H1 (cell line): ENCODE results near the gene CMC4. TPM values are rescaled to one million over a fixed set of nuclear protein-coding genes. Genes with fewer than 3 reads are reported as not detected.
A peak's percentile ranks its signal among the peaks of the same experiment; 100 is the strongest.

Experiments used
- CTCF ChIA-PET: fragments of 300-600 bp; sonication (Branson Sonifier 250); formaldehyde crosslinking; loops from one replicate; lab custom pipeline; 2021; ENCODE audit not compliant: partially characterized antibody; lab: Charles Lee
- POLR2A ChIA-PET: fragments of 300-600 bp; sonication (Branson Sonifier 250); formaldehyde crosslinking; loops from one replicate; lab custom pipeline; 2021; ENCODE audit warnings: inconsistent platforms; ENCODE audit not compliant: partially characterized antibody; lab: Charles Lee
- DNase-seq, 2 experiments: peaks; one replicate each; pipeline versions ENCODE4 v3.0.0 to v3.0.0-alpha.2; 2010 to 2022; ENCODE audit warnings: low spot score in 2 of 2, low read depth in 1 of 2, mixed read lengths in 1 of 2
- FAIRE-seq: peaks from 2 replicates; lab custom pipeline; 2011; peaks lifted over from hg19 to GRCh38; lab: Jason Lieb, UNC
- H2AFZ ChIP-seq: 2 replicates; pipeline ENCODE4 v1.8.1; 2012; ENCODE audit warnings: low read length, inconsistent platforms
- H2AK5ac ChIP-seq: 2 replicates; pipeline ENCODE4 v1.6.1; 2013; ENCODE audit warnings: low read depth, low read length
- H2BK120ac ChIP-seq: replicated peaks from 2 replicates; pipeline ENCODE3; 2013; ENCODE audit warnings: low read depth, low read length, inconsistent platforms
- H2BK12ac ChIP-seq: 2 replicates; pipeline ENCODE4 v1.6.1; 2013; ENCODE audit warnings: low read depth, low read length
- H2BK15ac ChIP-seq: 2 replicates; pipeline ENCODE4 v1.6.1; 2013; ENCODE audit warnings: low read length
- H2BK20ac ChIP-seq: 2 replicates; pipeline ENCODE4 v1.6.1; 2013; ENCODE audit warnings: low read length
- H2BK5ac ChIP-seq: 2 replicates; pipeline ENCODE4 v1.6.1; 2013; ENCODE audit warnings: low read depth, low read length
- H3K14ac ChIP-seq: 2 replicates; pipeline ENCODE4 v1.6.1; 2013; ENCODE audit warnings: inconsistent platforms; ENCODE audit not compliant: insufficient read length
- H3K18ac ChIP-seq: 2 replicates; pipeline ENCODE4 v1.6.1; 2013; ENCODE audit warnings: low read length; ENCODE audit errors: extremely low read depth
- H3K23ac ChIP-seq: 2 replicates; pipeline ENCODE4 v1.6.1; 2013; ENCODE audit warnings: inconsistent platforms; ENCODE audit not compliant: insufficient read length
- H3K23me2 ChIP-seq: 2 replicates; pipeline ENCODE4 v1.6.1; 2013; ENCODE audit warnings: low read depth, low read length
- H3K27ac ChIP-seq: 2 replicates; pipeline ENCODE4 v1.6.1; 2011; ENCODE audit warnings: low read depth, low read length, inconsistent platforms
- H3K27me3 ChIP-seq, 4 experiments: replicated peaks in 1 of 4; 1 replicate in 1 of 4; 2 replicates in 3 of 4; pipeline versions ENCODE4 v1.6.1 to v1.8.1; 2011 to 2013; ENCODE audit warnings: low read length in 3 of 4, mild to moderate bottlenecking in 3 of 4, inconsistent platforms in 2 of 4, mixed read lengths in 2 of 4, moderate library complexity in 1 of 4; ENCODE audit not compliant: control insufficient read depth in 3 of 4, insufficient read depth in 3 of 4; ENCODE audit errors: extremely low read depth in 1 of 4
- H3K36me3 ChIP-seq, 4 experiments: 2 replicates each; pipeline versions ENCODE4 v1.6.1 to v1.8.1; 2011 to 2013; ENCODE audit warnings: mild to moderate bottlenecking in 4 of 4, low read length in 3 of 4, moderate library complexity in 2 of 4, control low read depth in 1 of 4, inconsistent platforms in 1 of 4; ENCODE audit not compliant: insufficient read depth in 4 of 4, control insufficient read depth in 2 of 4
- H3K4ac ChIP-seq: replicated peaks from 2 replicates; pipeline ENCODE3; 2013; ENCODE audit warnings: low read length, low read depth, mixed read lengths, inconsistent platforms; ENCODE audit not compliant: insufficient read length
- H3K4me1 ChIP-seq, 4 experiments: replicated peaks in 1 of 4; 1 replicate in 1 of 4; 2 replicates in 3 of 4; pipeline versions ENCODE4 v1.6.1 to v1.8.1; 2011 to 2013; ENCODE audit warnings: low read length in 3 of 4, inconsistent platforms in 2 of 4, mixed read lengths in 1 of 4; ENCODE audit not compliant: insufficient read depth in 4 of 4, control insufficient read depth in 3 of 4
- H3K4me2 ChIP-seq, 2 experiments: 2 replicates each; pipeline versions ENCODE4 v1.6.1 to v1.8.1; 2011 to 2013; ENCODE audit warnings: low read depth in 2 of 2, low read length in 2 of 2, control low read depth in 1 of 2, inconsistent platforms in 1 of 2, mild to moderate bottlenecking in 1 of 2; ENCODE audit not compliant: insufficient read depth in 1 of 2
- H3K4me3 ChIP-seq, 4 experiments: fragments of 200-600, 300-600 bp in 1 of 4; sonication (generic), shearing (Covaris generic), sonication (Bioruptor Twin) in 1 of 4; 2 replicates each; pipeline versions ENCODE4 v1.5.1 to v1.8.1; 2011 to 2016; ENCODE audit warnings: low read length in 4 of 4, low read depth in 3 of 4, control low read depth in 2 of 4, inconsistent platforms in 2 of 4, mild to moderate bottlenecking in 2 of 4, mixed read lengths in 1 of 4, moderate library complexity in 1 of 4; ENCODE audit not compliant: insufficient read depth in 2 of 4; ENCODE audit errors: extremely low read depth in 1 of 4
- H3K56ac ChIP-seq: replicated peaks from 2 replicates; pipeline ENCODE3; 2013; ENCODE audit warnings: low read depth, mild to moderate bottlenecking, mixed read lengths, low read length, inconsistent platforms; ENCODE audit not compliant: insufficient read length
- H3K79me1 ChIP-seq: 2 replicates; pipeline ENCODE4 v1.6.1; 2013; ENCODE audit warnings: low read depth, low read length, control low read depth
- H3K79me2 ChIP-seq, 2 experiments: 2 replicates each; pipeline versions ENCODE4 v1.6.1 to v1.8.1; 2012 to 2013; ENCODE audit warnings: low read length in 2 of 2, mild to moderate bottlenecking in 2 of 2, inconsistent platforms in 1 of 2; ENCODE audit not compliant: insufficient read depth in 2 of 2, control insufficient read depth in 1 of 2
- H3K9ac ChIP-seq, 4 experiments: replicated peaks in 1 of 4; 1 replicate in 1 of 4; 2 replicates in 3 of 4; pipeline versions ENCODE4 v1.6.1 to v1.8.1; 2011 to 2013; ENCODE audit warnings: low read depth in 3 of 4, low read length in 3 of 4, control low read depth in 2 of 4, mild to moderate bottlenecking in 2 of 4, moderate library complexity in 2 of 4, inconsistent platforms in 1 of 4; ENCODE audit errors: extremely low read depth in 1 of 4
- H3K9me3 ChIP-seq, 2 experiments: 2 replicates each; pipeline versions ENCODE4 v1.6.1 to v1.8.1; 2012 to 2013; ENCODE audit warnings: mild to moderate bottlenecking in 2 of 2, moderate library complexity in 2 of 2, control low read depth in 1 of 2, inconsistent platforms in 1 of 2, low read depth in 1 of 2, low read length in 1 of 2, mixed read lengths in 1 of 2; ENCODE audit not compliant: insufficient read depth in 2 of 2
- H4K20me1 ChIP-seq, 2 experiments: replicated peaks in 1 of 2; 2 replicates each; pipeline versions ENCODE3 to v1.8.1; 2011 to 2013; ENCODE audit warnings: inconsistent platforms in 2 of 2, low read length in 2 of 2, mild to moderate bottlenecking in 1 of 2; ENCODE audit not compliant: insufficient read depth in 2 of 2, control insufficient read depth in 1 of 2
- H4K5ac ChIP-seq: 2 replicates; pipeline ENCODE4 v1.6.1; 2013; ENCODE audit warnings: low read length, low read depth, mixed read lengths, inconsistent platforms; ENCODE audit not compliant: insufficient read length
- H4K8ac ChIP-seq: 2 replicates; pipeline ENCODE4 v1.8.0; 2013; ENCODE audit warnings: mild to moderate bottlenecking, moderate library complexity, low read length, inconsistent platforms; ENCODE audit not compliant: insufficient read depth; ENCODE audit errors: extremely low read depth
- H4K91ac ChIP-seq: replicated peaks from 2 replicates; pipeline ENCODE3; 2013; ENCODE audit warnings: low read length, mixed read lengths, inconsistent platforms; ENCODE audit not compliant: insufficient read length
- ATF3 ChIP-seq: IDR thresholded peaks from 2 replicates; pipeline ENCODE4 v1.6.1; 2011; ENCODE audit warnings: low read depth, mild to moderate bottlenecking, low read length; ENCODE audit not compliant: insufficient read depth
- BCL11A ChIP-seq, 2 experiments: IDR thresholded peaks; one replicate each; pipeline ENCODE4 v1.6.1; 2011; ENCODE audit warnings: low read depth in 2 of 2, low read length in 2 of 2, mild to moderate bottlenecking in 2 of 2
- CHD2 ChIP-seq: IDR thresholded peaks from 2 replicates; pipeline ENCODE4 v1.6.1; 2012; ENCODE audit warnings: low read length, improper control_type of control experiment
- EGR1 ChIP-seq: IDR thresholded peaks from 2 replicates; pipeline ENCODE4 v1.6.1; 2011; ENCODE audit warnings: low read depth, low read length, borderline replicate concordance
- KDM5A ChIP-seq: fragments of 200-600 bp; IDR thresholded peaks from 2 replicates; pipeline ENCODE4 v1.7.1; 2012; ENCODE audit warnings: mild to moderate bottlenecking, low read length, inconsistent platforms, mixed read lengths
- NRF1 ChIP-seq: IDR thresholded peaks from 2 replicates; pipeline ENCODE4 v1.6.1; 2011; ENCODE audit warnings: mild to moderate bottlenecking, low read depth, low read length, improper control_type of control experiment
- SP4 ChIP-seq: IDR thresholded peaks from 2 replicates; pipeline ENCODE4 v1.6.1; 2012; ENCODE audit warnings: low read length, inconsistent platforms
- TAF1 ChIP-seq: IDR thresholded peaks from 2 replicates; pipeline ENCODE4 v1.6.1; 2011; ENCODE audit warnings: mild to moderate bottlenecking, low read depth, low read length
- TEAD4 ChIP-seq: IDR thresholded peaks from 2 replicates; pipeline ENCODE4 v1.6.1; 2012; ENCODE audit warnings: low read depth, low read length, inconsistent platforms, mixed read lengths
- YY1 ChIP-seq: IDR thresholded peaks from 2 replicates; pipeline ENCODE4 v1.6.1; 2011; ENCODE audit warnings: low read depth, mild to moderate bottlenecking, low read length
- WGBS, 2 experiments: shearing (Covaris generic) in 1 of 2; methylation state at CpG; one replicate each; pipeline versions ENCODE4 v1.1.6 to v1.1.7; 2013 to 2015; ENCODE audit warnings: low lambda C conversion rate in 2 of 2, mixed read lengths in 2 of 2, inconsistent platforms in 1 of 2, low coverage in 1 of 2, missing lambda C conversion rate in 1 of 2; ENCODE audit not compliant: insufficient replicate concordance in 2 of 2, insufficient coverage in 1 of 2, insufficient read length in 1 of 2; ENCODE audit errors: extremely low coverage in 1 of 2, missing lambda C conversion rate in 1 of 2; 5-methylcytosine and 5-hydroxymethylcytosine counted together
- polyA plus RNA-seq, 7 experiments: library from polyadenylated mRNA; depleted of rRNA in 3 of 7; stranded (reverse) in 5 of 7; unstranded in 2 of 7; fragments of >200 nt in 5 of 7; fragments of 200-250 nt in 2 of 7; gene quantifications; 1 replicate in 5 of 7; 2 replicates in 1 of 7; 4 replicates in 1 of 7; pipeline versions ENCODE4 v1.2.1 to v1.2.3, GENCODE V29; 2011 to 2013; ENCODE audit warnings: missing spikeins in 2 of 7, mixed read lengths in 2 of 7
- total RNA-seq: library from RNA; stranded (reverse); fragmentation: NEBNext Ultra II Directional; extraction: Animal tissue kit (Norgen Biotek cat#: 25700); gene quantifications from 2 replicates; pipeline ENCODE4 v1.2.1, GENCODE V29; 2021
- TF ChIP-seq, protein P1 (sequence below): IDR thresholded peaks from 2 replicates; pipeline ENCODE4 v1.6.1; 2012; ENCODE audit warnings: inconsistent platforms

The CMC4 gene
- total and polyA plus RNA-seq, 2 of the 8 experiments (the other 6 are each of a cell fraction or from before 2014, with no cell fraction given), result 6.0 to 8.8 TPM

GRCh38 chrX:155026727-155027508 is 44.0 kb downstream of the CMC4 start, which contains the start of gene FUNDC2:
TSS of gene FUNDC2 (plus strand) at chrX:155026844. CDS start at chrX:155026939, 95 bp downstream.
- no peak within 1 kb of the TSS for H3K56ac ChIP-seq
- ChIA-PET CTCF (interaction anchor here (0.5 to 1.0 kb wide), 3 partner anchors 19 to 62 kb away, joined by 3 to 5 read pairs (median 3); no protein-coding TSS in a partner anchor), POLR2A (interaction anchor here (1.0 kb wide), 1 partner anchor 10 kb away, joined by 7 read pairs; no protein-coding TSS in a partner anchor)
- H3K79me1 ChIP-seq, result no peaks in the 10 kb centered on the region
- peak within 1 kb of the TSS; percentile 89 for H4K8ac ChIP-seq
- H4K20me1 ChIP-seq, result no peaks in the 10 kb centered on the region
- no peak within 1 kb of the TSS for H2BK15ac ChIP-seq
- peak within 1 kb of the TSS; percentile 48; the same call in 1 of the 2 replicates for H3K18ac ChIP-seq
- peaks cover 3% of the 10 kb centered on the region; the same call in 1 of the 2 replicates for H3K23me2 ChIP-seq
- H2BK12ac ChIP-seq, result peak within 1 kb of the TSS; percentile 39; the same call in 1 of the 2 replicates
- H2BK20ac ChIP-seq, result no peak within 1 kb of the TSS
- H3K79me2 ChIP-seq, result peaks cover 0 to 22% of the 10 kb centered on the region in 2 experiments; a peak in 2 of 4 replicates
- H2BK5ac ChIP-seq, result no peak within 1 kb of the TSS
- peaks cover 0 to 3% (median under 1%) of the 10 kb centered on the region in 4 experiments; a peak in 2 of 7 replicates for H3K4me1 ChIP-seq
- H3K23ac ChIP-seq, result no peak within 1 kb of the TSS
- peak within 1 kb of the TSS; percentile 72 for H2BK120ac ChIP-seq
- no peaks in the 10 kb centered on the region for H3K9me3 ChIP-seq
- peak within 1 kb of the TSS; percentile 62 to 79 for H3K4me2 ChIP-seq
- DNase-seq (peak; percentile 46 to 81), FAIRE-seq (no peak)
- peak within 1 kb of the TSS; percentile 80; the same call in 1 of the 2 replicates for H3K27ac ChIP-seq
- H2AFZ ChIP-seq, result peak within 1 kb of the TSS; percentile 44; the same call in 1 of the 2 replicates
- peak within 1 kb of the TSS; percentile 76 for H4K5ac ChIP-seq
- peak within 1 kb of the TSS; percentile 46 to 90 (median 82) for H3K4me3 ChIP-seq
- no peak within 1 kb of the TSS for H3K14ac ChIP-seq
- H3K4ac ChIP-seq, result no peak within 1 kb of the TSS
- H3K9ac ChIP-seq, result peak within 1 kb of the TSS; percentile 44 to 88 (median 78)
- no peak within 1 kb of the TSS for H2AK5ac ChIP-seq
- 0% methylated on average over 1 of the region's 82 CpGs; no CpG with 5 or more reads in 1 of the 2 experiments for WGBS, 2 experiments
- H4K91ac ChIP-seq, result no peak within 1 kb of the TSS
- H3K36me3 ChIP-seq, result no peaks in the 10 kb centered on the region
- no peaks in the 10 kb centered on the region for H3K27me3 ChIP-seq
- TF ChIP-seq KDM5A (no peak), ATF3 (no peak), SP4 (no peak), NRF1 (peak; percentile 33; the same call in 1 of the 2 replicates), TEAD4 (no peak), BCL11A (IDR thresholded peaks at IDR 0.05; ENCODE audit: low read depth in 2 of 2, low read length in 2 of 2) (no peak), CHD2 (peak; percentile 72), YY1 (no peak; the same call in 1 of the 2 replicates), TAF1 (peak; percentile 71), EGR1 (no peak)
- TF ChIP-seq, protein P1, sequence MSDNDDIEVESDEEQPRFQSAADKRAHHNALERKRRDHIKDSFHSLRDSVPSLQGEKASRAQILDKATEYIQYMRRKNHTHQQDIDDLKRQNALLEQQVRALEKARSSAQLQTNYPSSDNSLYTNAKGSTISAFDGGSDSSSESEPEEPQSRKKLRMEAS, result peak; percentile 63
